ENCODE measurements around the gene RENBP.

DNA sequence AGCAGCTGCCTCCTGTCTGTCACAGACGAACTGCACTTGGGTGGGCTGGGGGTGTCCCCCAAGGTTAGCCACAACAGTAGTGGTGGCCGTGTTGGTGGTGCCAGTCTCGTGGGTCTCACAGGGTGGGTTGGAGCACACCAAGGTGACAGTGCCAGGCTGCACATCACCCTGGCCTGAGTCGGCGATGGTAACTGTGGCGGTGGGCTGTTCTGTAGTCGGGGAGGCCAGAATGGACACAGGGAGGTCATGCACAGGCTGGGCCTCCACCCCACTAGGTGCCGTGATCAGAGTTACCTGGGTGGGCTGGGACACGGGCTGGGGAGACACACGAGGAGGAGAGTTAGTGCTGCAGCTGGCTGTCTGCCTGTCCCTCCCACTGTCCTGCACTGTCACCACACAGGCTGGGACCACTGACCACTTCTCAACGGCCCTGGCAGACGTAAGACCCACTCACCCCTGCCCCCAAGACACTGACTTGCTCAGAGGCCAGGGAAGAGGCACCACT is 10.8 kb upstream of the RENBP start:
- TF ChIP-seq, protein P1, sequence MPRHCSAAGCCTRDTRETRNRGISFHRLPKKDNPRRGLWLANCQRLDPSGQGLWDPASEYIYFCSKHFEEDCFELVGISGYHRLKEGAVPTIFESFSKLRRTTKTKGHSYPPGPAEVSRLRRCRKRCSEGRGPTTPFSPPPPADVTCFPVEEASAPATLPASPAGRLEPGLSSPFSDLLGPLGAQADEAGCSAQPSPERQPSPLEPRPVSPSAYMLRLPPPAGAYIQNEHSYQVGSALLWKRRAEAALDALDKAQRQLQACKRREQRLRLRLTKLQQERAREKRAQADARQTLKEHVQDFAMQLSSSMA (CRISPR knock-in tag; IDR thresholded peaks at IDR 0.05): no peak
- TF ChIP-seq DNMT1 (CRISPR knock-in tag; IDR thresholded peaks at IDR 0.05): no peak
- TF ChIP-seq, protein P2, sequence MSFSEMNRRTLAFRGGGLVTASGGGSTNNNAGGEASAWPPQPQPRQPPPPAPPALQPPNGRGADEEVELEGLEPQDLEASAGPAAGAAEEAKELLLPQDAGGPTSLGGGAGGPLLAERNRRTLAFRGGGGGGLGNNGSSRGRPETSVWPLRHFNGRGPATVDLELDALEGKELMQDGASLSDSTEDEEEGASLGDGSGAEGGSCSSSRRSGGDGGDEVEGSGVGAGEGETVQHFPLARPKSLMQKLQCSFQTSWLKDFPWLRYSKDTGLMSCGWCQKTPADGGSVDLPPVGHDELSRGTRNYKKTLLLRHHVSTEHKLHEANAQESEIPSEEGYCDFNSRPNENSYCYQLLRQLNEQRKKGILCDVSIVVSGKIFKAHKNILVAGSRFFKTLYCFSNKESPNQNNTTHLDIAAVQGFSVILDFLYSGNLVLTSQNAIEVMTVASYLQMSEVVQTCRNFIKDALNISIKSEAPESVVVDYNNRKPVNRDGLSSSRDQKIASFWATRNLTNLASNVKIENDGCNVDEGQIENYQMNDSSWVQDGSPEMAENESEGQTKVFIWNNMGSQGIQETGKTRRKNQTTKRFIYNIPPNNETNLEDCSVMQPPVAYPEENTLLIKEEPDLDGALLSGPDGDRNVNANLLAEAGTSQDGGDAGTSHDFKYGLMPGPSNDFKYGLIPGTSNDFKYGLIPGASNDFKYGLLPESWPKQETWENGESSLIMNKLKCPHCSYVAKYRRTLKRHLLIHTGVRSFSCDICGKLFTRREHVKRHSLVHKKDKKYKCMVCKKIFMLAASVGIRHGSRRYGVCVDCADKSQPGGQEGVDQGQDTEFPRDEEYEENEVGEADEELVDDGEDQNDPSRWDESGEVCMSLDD (CRISPR knock-in tag; IDR thresholded peaks at IDR 0.05; ENCODE audit: borderline replicate concordance): no peak
- TF ChIP-seq, protein P3, sequence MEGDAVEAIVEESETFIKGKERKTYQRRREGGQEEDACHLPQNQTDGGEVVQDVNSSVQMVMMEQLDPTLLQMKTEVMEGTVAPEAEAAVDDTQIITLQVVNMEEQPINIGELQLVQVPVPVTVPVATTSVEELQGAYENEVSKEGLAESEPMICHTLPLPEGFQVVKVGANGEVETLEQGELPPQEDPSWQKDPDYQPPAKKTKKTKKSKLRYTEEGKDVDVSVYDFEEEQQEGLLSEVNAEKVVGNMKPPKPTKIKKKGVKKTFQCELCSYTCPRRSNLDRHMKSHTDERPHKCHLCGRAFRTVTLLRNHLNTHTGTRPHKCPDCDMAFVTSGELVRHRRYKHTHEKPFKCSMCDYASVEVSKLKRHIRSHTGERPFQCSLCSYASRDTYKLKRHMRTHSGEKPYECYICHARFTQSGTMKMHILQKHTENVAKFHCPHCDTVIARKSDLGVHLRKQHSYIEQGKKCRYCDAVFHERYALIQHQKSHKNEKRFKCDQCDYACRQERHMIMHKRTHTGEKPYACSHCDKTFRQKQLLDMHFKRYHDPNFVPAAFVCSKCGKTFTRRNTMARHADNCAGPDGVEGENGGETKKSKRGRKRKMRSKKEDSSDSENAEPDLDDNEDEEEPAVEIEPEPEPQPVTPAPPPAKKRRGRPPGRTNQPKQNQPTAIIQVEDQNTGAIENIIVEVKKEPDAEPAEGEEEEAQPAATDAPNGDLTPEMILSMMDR (CRISPR knock-in tag; IDR thresholded peaks at IDR 0.05): no peak

All from HepG2 (cell line).